Iris pigment epithelial cell (primary cell): ENCODE results near the gene TREML4.

ENCODE experiments used
- DNase-seq: peaks from one replicate; pipeline ENCODE4 v3.0.0-alpha.2; 2011; ENCODE audit warnings: low read depth

The TREML4 gene

GRCh38 chr6:41286544-41287346, 58.6 kb downstream of the TREML4 start, which contains the start of gene TREM1:
Gene TREM1 (minus strand): TSS chr6:41286682. CDS start chr6:41286655, 27 bp downstream.
- DNase-seq, result peak; percentile 96

- peak; percentile 73 for DNase-seq
Observed at GRCh38 chr6:41288030-41288753, 60.0 kb downstream of the TREML4 start.
